Thyroid gland (tissue), 4 donors: ENCODE results near the gene CACNB4.

Experiments used
- POLR2A ChIP-seq, 2 donors: fragments of 450-650 bp; IDR thresholded peaks; one replicate each; pipeline ENCODE4 v1.6.1; 2017; ENCODE audit warnings: antibody characterized with exemption in 2 of 2, mild to moderate bottlenecking in 2 of 2, moderate library complexity in 1 of 2
- TF ChIP-seq, protein P1 (sequence below), 6 experiments: fragments of 200-600 bp in 3 of 6; fragments of 450-650 bp in 3 of 6; sonication (generic) in 3 of 6; IDR thresholded peaks; one replicate each; pipeline ENCODE4 v1.5.1; 2016 to 2019; ENCODE audit warnings: antibody characterized with exemption in 6 of 6, mild to moderate bottlenecking in 2 of 6, inconsistent platforms in 1 of 6, moderate library complexity in 1 of 6

GRCh38 chr2:152046940-152047339 is 51.9 kb downstream of the CACNB4 start:
- TF ChIP-seq, protein P1, sequence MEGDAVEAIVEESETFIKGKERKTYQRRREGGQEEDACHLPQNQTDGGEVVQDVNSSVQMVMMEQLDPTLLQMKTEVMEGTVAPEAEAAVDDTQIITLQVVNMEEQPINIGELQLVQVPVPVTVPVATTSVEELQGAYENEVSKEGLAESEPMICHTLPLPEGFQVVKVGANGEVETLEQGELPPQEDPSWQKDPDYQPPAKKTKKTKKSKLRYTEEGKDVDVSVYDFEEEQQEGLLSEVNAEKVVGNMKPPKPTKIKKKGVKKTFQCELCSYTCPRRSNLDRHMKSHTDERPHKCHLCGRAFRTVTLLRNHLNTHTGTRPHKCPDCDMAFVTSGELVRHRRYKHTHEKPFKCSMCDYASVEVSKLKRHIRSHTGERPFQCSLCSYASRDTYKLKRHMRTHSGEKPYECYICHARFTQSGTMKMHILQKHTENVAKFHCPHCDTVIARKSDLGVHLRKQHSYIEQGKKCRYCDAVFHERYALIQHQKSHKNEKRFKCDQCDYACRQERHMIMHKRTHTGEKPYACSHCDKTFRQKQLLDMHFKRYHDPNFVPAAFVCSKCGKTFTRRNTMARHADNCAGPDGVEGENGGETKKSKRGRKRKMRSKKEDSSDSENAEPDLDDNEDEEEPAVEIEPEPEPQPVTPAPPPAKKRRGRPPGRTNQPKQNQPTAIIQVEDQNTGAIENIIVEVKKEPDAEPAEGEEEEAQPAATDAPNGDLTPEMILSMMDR (IDR thresholded peaks at IDR 0.05) = no peak
- TF ChIP-seq POLR2A (IDR thresholded peaks at IDR 0.05) = no peak
